IMR-90 (cell line): ENCODE measurements around the gene HBZ. TPM values are rescaled to one million over a fixed set of nuclear protein-coding genes. Genes with fewer than 3 reads are reported as not detected.

ENCODE experiments used
- ATAC-seq: fragments of 200-7000 bp; cut with Tn5 transposase; 2 replicates; pipeline ENCODE4 v1.9.1; 2020; ENCODE audit warnings: low read depth, mild to moderate bottlenecking, moderate library complexity
- BruUV-seq: library from RNA; stranded (reverse); fragments of 400-500 nt; replicated peaks from 2 replicates; lab custom pipeline; 2021; lab: Mats Ljungman, UMichigan
- CTCF ChIA-PET: fragments of 300-600 bp; formaldehyde crosslinking; extraction: SDS; loops from one replicate; lab custom pipeline; 2021; ENCODE audit warnings: antibody characterized with exemption; lab: Yijun Ruan, JAX
- POLR2A ChIA-PET: fragments of 300-600 bp; sonication (Branson Sonifier 250); formaldehyde crosslinking; loops from one replicate; lab custom pipeline; 2022; ENCODE audit warnings: antibody characterized with exemption; ENCODE audit not compliant: unreplicated experiment; lab: Charles Lee
- DNase-seq: peaks from one replicate; pipeline ENCODE4 v3.0.0; 2013
- H2AFZ ChIP-seq: replicated peaks from 2 replicates; pipeline ENCODE3; 2013; ENCODE audit warnings: low read length, mild to moderate bottlenecking; ENCODE audit not compliant: poor library complexity
- H2AK5ac ChIP-seq: 2 replicates; pipeline ENCODE4 v1.6.1; 2013; ENCODE audit warnings: low read depth, low read length, inconsistent platforms
- H2AK9ac ChIP-seq: replicated peaks from 2 replicates; pipeline ENCODE3; 2013; ENCODE audit warnings: mild to moderate bottlenecking, low read depth, low read length, moderate library complexity; ENCODE audit not compliant: poor library complexity
- H2BK120ac ChIP-seq: 2 replicates; pipeline ENCODE4 v1.6.1; 2013; ENCODE audit warnings: low read depth, low read length, inconsistent platforms
- H2BK15ac ChIP-seq: 3 replicates; pipeline ENCODE4 v1.6.1; 2013; ENCODE audit warnings: low read depth, low read length, inconsistent platforms
- H2BK20ac ChIP-seq: 2 replicates; pipeline ENCODE4 v1.6.1; 2013; ENCODE audit warnings: low read depth, mild to moderate bottlenecking, inconsistent platforms, low read length, moderate library complexity
- H2BK5ac ChIP-seq: 2 replicates; pipeline ENCODE4 v1.6.1; 2013; ENCODE audit warnings: mild to moderate bottlenecking, low read depth, low read length, inconsistent platforms; ENCODE audit not compliant: poor library complexity, severe bottlenecking
- H3K14ac ChIP-seq: replicated peaks from 2 replicates; pipeline ENCODE4 v1.6.1; 2013; ENCODE audit warnings: low read depth, low read length, inconsistent platforms
- H3K18ac ChIP-seq: 2 replicates; pipeline ENCODE4 v1.6.1; 2013; ENCODE audit warnings: low read depth, low read length, control low read depth
- H3K23ac ChIP-seq: 2 replicates; pipeline ENCODE4 v1.6.1; 2013; ENCODE audit warnings: low read depth, low read length, inconsistent platforms
- H3K27ac ChIP-seq: 2 replicates; pipeline ENCODE4 v1.5.1; 2013; ENCODE audit warnings: mild to moderate bottlenecking, control low read depth, low read length; ENCODE audit not compliant: insufficient read depth
- H3K27me3 ChIP-seq: 2 replicates; pipeline ENCODE4 v1.6.1; 2013; ENCODE audit warnings: low read length; ENCODE audit not compliant: control insufficient read depth, insufficient read depth
- H3K36me3 ChIP-seq: 2 replicates; pipeline ENCODE4 v1.6.1; 2013; ENCODE audit warnings: low read length, mixed read lengths; ENCODE audit not compliant: control insufficient read depth, insufficient read depth
- H3K4ac ChIP-seq: 2 replicates; pipeline ENCODE4 v1.6.1; 2013; ENCODE audit warnings: low read depth, low read length, inconsistent platforms
- H3K4me1 ChIP-seq: 2 replicates; pipeline ENCODE4 v1.6.1; 2013; ENCODE audit warnings: low read length, mixed read lengths; ENCODE audit not compliant: control insufficient read depth, insufficient read depth
- H3K4me2 ChIP-seq: 2 replicates; pipeline ENCODE4 v1.6.1; 2013; ENCODE audit warnings: low read depth, mild to moderate bottlenecking, control low read depth, low read length, moderate library complexity
- H3K4me3 ChIP-seq: 2 replicates; pipeline ENCODE4 v1.5.1; 2013; ENCODE audit warnings: low read depth, mild to moderate bottlenecking, control low read depth, low read length, moderate library complexity; ENCODE audit not compliant: insufficient read depth
- H3K56ac ChIP-seq: 2 replicates; pipeline ENCODE4 v1.6.1; 2013; ENCODE audit warnings: low read length, inconsistent platforms; ENCODE audit not compliant: insufficient read depth; ENCODE audit errors: extremely low read depth
- H3K79me1 ChIP-seq, 2 experiments: 2 replicates each; pipeline ENCODE4 v1.6.1; 2013; ENCODE audit warnings: low read length in 2 of 2, inconsistent platforms in 1 of 2, low read depth in 1 of 2
- H3K9ac ChIP-seq: 2 replicates; pipeline ENCODE4 v1.6.1; 2013; ENCODE audit warnings: low read depth, low read length, control low read depth
- H3K9me1 ChIP-seq: 2 replicates; pipeline ENCODE4 v1.6.1; 2013; ENCODE audit warnings: low read length, inconsistent platforms; ENCODE audit not compliant: insufficient read depth
- H3K9me3 ChIP-seq: 2 replicates; pipeline ENCODE4 v1.6.1; 2013; ENCODE audit warnings: low read length; ENCODE audit not compliant: control insufficient read depth, insufficient read depth
- H4K20me1 ChIP-seq: 2 replicates; pipeline ENCODE4 v1.6.1; 2013; ENCODE audit warnings: low read length, inconsistent platforms; ENCODE audit not compliant: insufficient read depth
- H4K5ac ChIP-seq: 2 replicates; pipeline ENCODE4 v1.6.1; 2013; ENCODE audit warnings: mild to moderate bottlenecking, low read depth, low read length, control low read depth
- H4K8ac ChIP-seq, 2 experiments: 2 replicates each; pipeline ENCODE4 v1.6.1; 2013; ENCODE audit warnings: low read depth in 2 of 2, low read length in 2 of 2, control low read depth in 1 of 2, inconsistent platforms in 1 of 2
- H4K91ac ChIP-seq: 2 replicates; pipeline ENCODE4 v1.6.1; 2013; ENCODE audit warnings: low read depth, low read length, inconsistent platforms; ENCODE audit not compliant: insufficient read depth
- CEBPB ChIP-seq: IDR thresholded peaks from 2 replicates; pipeline ENCODE4 v1.6.1; 2012; ENCODE audit warnings: low read depth, low read length, improper control_type of control experiment
- FOS ChIP-seq: fragments of 150-350 bp; IDR thresholded peaks from 2 replicates; pipeline ENCODE4 v1.6.1; 2016; ENCODE audit warnings: low read depth, low read length
- MAFK ChIP-seq: IDR thresholded peaks from 2 replicates; pipeline ENCODE4 v1.6.1; 2012; ENCODE audit warnings: low read depth, low read length, improper control_type of control experiment
- POLR2A ChIP-seq: IDR thresholded peaks from 2 replicates; pipeline ENCODE4 v1.6.1; 2012; ENCODE audit warnings: mild to moderate bottlenecking, low read depth, low read length
- RAD21 ChIP-seq: IDR thresholded peaks from 2 replicates; pipeline ENCODE4 v1.6.1; 2012; ENCODE audit warnings: low read length, improper control_type of control experiment
- RCOR1 ChIP-seq: IDR thresholded peaks from 2 replicates; pipeline ENCODE4 v1.6.1; 2012; ENCODE audit warnings: mild to moderate bottlenecking, low read length, improper control_type of control experiment; ENCODE audit not compliant: insufficient replicate concordance
- RFX5 ChIP-seq: IDR thresholded peaks from 2 replicates; pipeline ENCODE4 v1.8.0; 2012; ENCODE audit warnings: low read depth, mild to moderate bottlenecking, low read length, moderate library complexity
- SMC3 ChIP-seq: fragments of 150-350 bp; IDR thresholded peaks from 2 replicates; pipeline ENCODE4 v1.6.1; 2016; ENCODE audit warnings: low read depth, mild to moderate bottlenecking, antibody characterized with exemption, low read length, moderate library complexity
- WGBS, 2 experiments: methylation state at CpG; one replicate each; pipeline versions ENCODE4 v1.1.5 to v1.1.7; 2013; ENCODE audit warnings: missing lambda C conversion rate in 2 of 2; ENCODE audit not compliant: insufficient read length in 1 of 2; ENCODE audit errors: extremely low coverage in 2 of 2; 5-methylcytosine and 5-hydroxymethylcytosine counted together
- dilution Hi-C: fragments of 300-500 bp; cut with HindIII; formaldehyde crosslinking; loops from one replicate; pipeline ENCODE4 v1.14.3; 2018; ENCODE audit warnings: low sequenced_read_pairs; ENCODE audit not compliant: unreplicated experiment
- in situ Hi-C: fragments of 300-500 bp; cut with MboI; formaldehyde crosslinking; loops from 3 replicates; pipeline ENCODE4 v1.14.3; 2019; ENCODE audit warnings: low sequenced_read_pairs, inconsistent platforms, mixed read lengths
- intact Hi-C: fragments of 100-400 bp; cut with micrococcal nuclease; formaldehyde crosslinking; loops from 2 replicates; pipeline ENCODE4 v1.10.0; 2022
- polyA plus RNA-seq, 3 experiments: library from polyadenylated mRNA; depleted of rRNA; stranded (reverse); fragments of >200 nt; gene quantifications; 2 replicates each; pipeline ENCODE4 v1.2.3, GENCODE V29; 2012; ENCODE audit warnings: low replicate concordance in 1 of 3
- total RNA-seq: library from RNA; depleted of rRNA; stranded (reverse); fragments of >200 nt; gene quantifications from 2 replicates; pipeline ENCODE4 v1.2.3, GENCODE V29; 2012
- TF ChIP-seq, protein P1 (sequence below): fragments of 150-350 bp; IDR thresholded peaks from 2 replicates; pipeline ENCODE4 v1.6.1; 2017; ENCODE audit warnings: mild to moderate bottlenecking, antibody characterized with exemption, low read length, low read depth
- TF ChIP-seq, protein P2 (sequence below): conservative IDR thresholded peaks from 2 replicates; pipeline ENCODE4 v1.5.1; 2012; ENCODE audit warnings: mild to moderate bottlenecking, low read depth, low read length, improper control_type of control experiment

The HBZ gene
- total and polyA plus RNA-seq, 2 of the 4 experiments (the other 2 are of a cell fraction), result not detected

DNA sequence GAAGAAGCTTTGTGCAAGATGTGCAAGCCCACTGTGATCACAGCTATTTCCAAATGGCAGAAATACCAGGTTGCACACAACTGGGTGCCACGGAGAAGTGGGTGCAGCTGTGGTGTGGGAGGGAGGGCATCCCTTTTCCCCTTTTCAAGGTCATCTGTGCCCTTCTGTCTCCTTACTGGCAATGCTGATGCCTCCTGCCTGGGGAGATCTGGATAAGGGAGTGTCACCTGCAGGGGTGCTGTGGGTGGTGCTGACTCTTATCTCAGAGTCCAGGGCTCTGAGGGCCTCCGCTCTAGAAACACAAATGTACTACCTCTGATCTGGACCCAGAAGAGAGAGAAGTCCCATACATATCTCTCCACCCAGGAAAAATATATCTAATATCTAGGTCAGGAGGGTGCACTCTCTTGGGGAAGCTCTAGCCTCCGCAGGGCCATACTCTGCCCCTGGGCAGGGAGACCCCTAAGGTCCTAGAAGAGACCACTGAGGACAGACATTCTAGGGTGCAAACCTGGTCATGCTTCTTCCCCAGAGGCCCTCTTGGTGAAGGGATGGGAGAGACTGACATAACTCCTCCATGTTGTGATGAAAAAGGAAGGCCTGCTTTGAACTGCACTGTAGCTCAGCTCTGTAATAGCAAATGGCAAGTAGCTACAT, 32.5 kb upstream of the HBZ start:
- ATAC-seq, result no peak
- Histone ChIP-seq H2BK20ac (no peak overlapping the region), H3K4me2 (no peak overlapping the region), H3K18ac (no peak overlapping the region), H4K91ac (no peak overlapping the region), H3K23ac (no peak overlapping the region), H4K5ac (no peak overlapping the region), H3K27me3 (no peaks in the 10 kb centered on the region), H3K56ac (no peak overlapping the region), H3K9me1 (peaks cover 3% of the 10 kb centered on the region; the same call in 1 of the 2 replicates), H4K20me1 (peaks cover 13% of the 10 kb centered on the region), H3K4me1 (peaks cover 5% of the 10 kb centered on the region; the same call in 1 of the 2 replicates), H4K8ac (no peak overlapping the region), H2BK5ac (no peak overlapping the region), H3K79me1 (peaks cover 10 to 35% of the 10 kb centered on the region in 2 experiments; a peak in 3 of 4 replicates), H3K4ac (no peak overlapping the region), H3K4me3 (no peak overlapping the region), H2AFZ (no peak overlapping the region), H3K9me3 (no peaks in the 10 kb centered on the region), H3K36me3 (peaks cover 17% of the 10 kb centered on the region), H3K14ac (no peak overlapping the region), H3K9ac (no peak overlapping the region), H3K27ac (no peak overlapping the region), H2AK5ac (no peak overlapping the region), H2BK15ac (no peak overlapping the region), H2BK120ac (no peak overlapping the region), H2AK9ac (no peak overlapping the region)
- TF ChIP-seq SMC3 (no peak), POLR2A (no peak), RFX5 (no peak), MAFK (no peak), CEBPB (no peak), RCOR1 (no peak), RAD21 (no peak), FOS (no peak)
- TF ChIP-seq, protein P1, sequence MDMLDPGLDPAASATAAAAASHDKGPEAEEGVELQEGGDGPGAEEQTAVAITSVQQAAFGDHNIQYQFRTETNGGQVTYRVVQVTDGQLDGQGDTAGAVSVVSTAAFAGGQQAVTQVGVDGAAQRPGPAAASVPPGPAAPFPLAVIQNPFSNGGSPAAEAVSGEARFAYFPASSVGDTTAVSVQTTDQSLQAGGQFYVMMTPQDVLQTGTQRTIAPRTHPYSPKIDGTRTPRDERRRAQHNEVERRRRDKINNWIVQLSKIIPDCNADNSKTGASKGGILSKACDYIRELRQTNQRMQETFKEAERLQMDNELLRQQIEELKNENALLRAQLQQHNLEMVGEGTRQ, result no peak
- TF ChIP-seq, protein P2, sequence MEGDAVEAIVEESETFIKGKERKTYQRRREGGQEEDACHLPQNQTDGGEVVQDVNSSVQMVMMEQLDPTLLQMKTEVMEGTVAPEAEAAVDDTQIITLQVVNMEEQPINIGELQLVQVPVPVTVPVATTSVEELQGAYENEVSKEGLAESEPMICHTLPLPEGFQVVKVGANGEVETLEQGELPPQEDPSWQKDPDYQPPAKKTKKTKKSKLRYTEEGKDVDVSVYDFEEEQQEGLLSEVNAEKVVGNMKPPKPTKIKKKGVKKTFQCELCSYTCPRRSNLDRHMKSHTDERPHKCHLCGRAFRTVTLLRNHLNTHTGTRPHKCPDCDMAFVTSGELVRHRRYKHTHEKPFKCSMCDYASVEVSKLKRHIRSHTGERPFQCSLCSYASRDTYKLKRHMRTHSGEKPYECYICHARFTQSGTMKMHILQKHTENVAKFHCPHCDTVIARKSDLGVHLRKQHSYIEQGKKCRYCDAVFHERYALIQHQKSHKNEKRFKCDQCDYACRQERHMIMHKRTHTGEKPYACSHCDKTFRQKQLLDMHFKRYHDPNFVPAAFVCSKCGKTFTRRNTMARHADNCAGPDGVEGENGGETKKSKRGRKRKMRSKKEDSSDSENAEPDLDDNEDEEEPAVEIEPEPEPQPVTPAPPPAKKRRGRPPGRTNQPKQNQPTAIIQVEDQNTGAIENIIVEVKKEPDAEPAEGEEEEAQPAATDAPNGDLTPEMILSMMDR, result no peak
- dilution Hi-C loops (no loop called here), in situ Hi-C loops (no loop called here), intact Hi-C loops (no loop called here)
- WGBS, 2 experiments, result no CpG with 5 or more reads among the region's 3 CpGs
- ChIA-PET POLR2A (no interaction called here), CTCF (no interaction called here)
- no peak for DNase-seq
- BruUV-seq, result no TSS peak
